Caki2 (cell line): ENCODE measurements around the gene USP30. TPM values are rescaled to one million over a fixed set of nuclear protein-coding genes. Genes with fewer than 3 reads are reported as not detected.
"Not testable (repeated sequence)": the region's sequence is repeated elsewhere in the genome, so short reads cannot be mapped to it uniquely, and the experiment has no call there.

Experiments
- DNase-seq: peaks from one replicate; pipeline ENCODE4 v3.0.0-alpha.2; 2015; ENCODE audit warnings: low read depth
- in situ Hi-C: cut with HindIII; loops from 2 replicates; pipeline ENCODE4 v1.10.0; 2016; ENCODE audit warnings: low sequenced_read_pairs, low pct_unique_long_range_greater_than_20kb, mixed read lengths
- total RNA-seq: library from RNA; depleted of rRNA; stranded (reverse); fragments of >200 nt; shearing (Covaris generic); gene quantifications from 2 replicates; pipeline ENCODE4 v1.2.3, GENCODE V29; 2014; ENCODE audit warnings: low replicate concordance

Gene USP30
- total RNA-seq, 1 experiment from 2014 or later: 4.6 TPM

DNA sequence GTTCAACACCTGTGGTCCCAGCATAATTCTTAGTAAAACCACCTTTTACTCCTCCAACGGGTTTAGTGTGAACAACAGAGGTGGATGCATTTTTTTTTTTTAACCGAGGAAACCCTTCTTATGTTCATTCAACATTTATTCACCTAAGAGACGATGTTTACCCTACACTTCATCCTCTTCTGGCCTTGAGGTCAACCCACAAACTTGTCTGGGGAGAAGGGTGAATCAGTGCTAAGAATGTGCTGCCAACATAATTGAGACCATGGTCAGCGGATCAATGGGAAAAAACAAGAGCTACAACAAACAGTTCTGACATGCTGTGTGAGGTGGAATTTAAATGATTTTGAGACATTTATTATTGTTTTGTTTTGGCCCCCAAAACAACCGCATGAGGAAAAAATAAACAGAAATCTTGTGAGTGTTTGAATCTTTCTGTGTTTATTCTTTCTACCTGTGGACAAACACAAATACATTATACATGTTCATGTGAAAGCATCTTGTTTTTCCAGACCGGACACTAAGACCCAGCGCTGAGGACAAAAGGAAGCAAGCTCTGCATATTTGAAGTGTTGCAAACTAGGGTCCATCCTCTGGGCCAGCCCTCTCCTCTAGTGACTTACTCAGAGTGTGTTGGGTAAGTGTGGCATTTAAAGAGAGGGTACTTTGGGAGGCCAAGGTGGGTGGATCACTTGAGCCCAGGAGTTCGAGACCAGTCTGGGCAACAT, 5.1 kb upstream of the USP30 start:
- in situ Hi-C loops: no loop called here
- no peak for DNase-seq

DNA sequence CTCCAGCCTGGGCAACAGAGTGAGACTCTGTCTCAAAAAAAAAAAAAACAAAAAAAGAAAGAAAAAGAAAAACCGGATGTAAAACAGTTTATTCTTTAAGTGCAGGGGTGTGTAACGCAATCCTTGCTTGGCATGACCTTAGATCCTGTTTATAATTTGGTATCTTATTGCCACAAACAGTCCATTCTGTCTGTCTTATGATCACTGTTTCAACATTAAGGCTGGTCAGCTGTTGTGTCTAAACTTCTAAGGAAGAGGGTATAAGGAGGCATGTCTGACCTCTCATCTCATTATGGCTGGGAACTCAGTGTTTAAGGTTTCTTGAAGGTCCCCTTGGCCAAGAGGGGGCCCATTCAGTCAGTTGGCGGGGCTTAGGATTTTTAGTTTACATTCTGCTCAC, 3.7 kb upstream of the USP30 start:
- in situ Hi-C loops, DNase-seq: not testable (repeated sequence)

DNA sequence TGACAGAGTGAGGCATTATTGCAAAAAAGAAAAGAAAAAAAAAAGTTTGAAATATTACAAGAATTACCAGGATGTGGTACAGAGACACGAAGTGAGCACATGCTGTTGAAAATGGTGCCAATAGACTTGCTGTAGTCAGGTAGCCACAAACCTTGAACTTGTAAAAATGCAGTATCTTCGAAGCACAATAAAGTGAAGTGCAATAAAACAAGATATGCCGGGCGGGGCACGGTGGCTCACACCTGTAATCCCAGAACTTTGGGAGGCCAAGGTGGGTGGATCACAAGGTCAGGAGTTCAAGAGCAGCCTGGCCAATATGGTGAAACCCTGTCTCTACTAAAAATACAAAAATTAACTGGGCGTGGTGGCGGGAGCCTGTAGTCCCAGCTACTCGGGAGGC, 2.6 kb upstream of the USP30 start:
- DNase-seq, in situ Hi-C loops: not testable (repeated sequence)

DNA sequence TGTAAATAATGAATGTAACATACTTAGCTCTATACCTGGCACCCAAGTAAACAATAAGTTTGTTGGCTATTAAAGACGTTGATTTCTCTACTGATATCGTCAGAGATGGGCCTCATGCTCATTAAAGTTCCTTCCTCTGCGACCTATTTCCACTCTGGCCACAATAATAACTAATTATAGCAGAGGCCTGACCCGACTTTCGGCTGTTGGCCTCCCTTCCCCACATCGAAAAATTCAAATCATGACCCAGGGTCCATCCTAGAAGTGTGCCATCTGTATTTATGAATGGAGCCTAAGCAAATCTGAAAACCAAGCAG, 321 bp upstream of the USP30 start:
- no peak for DNase-seq
- in situ Hi-C loops: no loop called here

DNA sequence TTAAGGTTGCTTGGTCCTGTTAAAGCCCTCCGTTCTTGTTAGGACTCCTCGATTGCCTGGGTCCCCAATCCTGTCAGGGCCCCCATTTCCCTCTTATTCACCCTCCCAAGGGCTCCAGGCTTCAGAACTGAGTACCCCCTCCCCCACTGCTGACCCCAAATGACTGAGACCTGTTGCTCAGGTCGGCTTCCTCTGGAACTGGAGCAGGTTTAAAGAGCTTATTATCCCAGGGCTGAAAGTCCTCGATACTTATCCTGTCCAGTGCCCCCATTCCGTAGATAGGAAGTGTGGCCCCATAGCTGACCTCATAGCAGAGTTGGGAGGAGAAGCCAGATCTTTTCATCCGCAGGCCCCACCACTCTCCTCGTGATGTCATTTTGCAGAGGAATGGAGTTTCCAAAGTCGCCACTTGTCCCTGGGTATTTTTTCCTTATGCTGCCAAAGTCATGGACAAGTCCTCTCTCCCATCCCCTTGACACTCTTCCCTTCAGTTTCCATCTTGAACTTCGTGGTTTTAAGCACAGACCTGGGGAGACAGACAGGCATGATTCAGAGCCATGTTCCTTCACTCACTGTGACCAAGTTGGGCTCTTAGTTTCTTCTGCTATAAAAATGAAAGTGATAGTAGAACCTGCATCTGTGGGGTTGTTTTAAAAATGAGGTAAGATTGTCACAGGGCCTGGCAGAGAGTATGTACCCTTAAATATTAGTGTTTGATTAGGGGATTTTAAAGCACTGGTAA, 1.2 kb downstream of the USP30 start:
- no peak for DNase-seq
- in situ Hi-C loops: no loop called here

DNA sequence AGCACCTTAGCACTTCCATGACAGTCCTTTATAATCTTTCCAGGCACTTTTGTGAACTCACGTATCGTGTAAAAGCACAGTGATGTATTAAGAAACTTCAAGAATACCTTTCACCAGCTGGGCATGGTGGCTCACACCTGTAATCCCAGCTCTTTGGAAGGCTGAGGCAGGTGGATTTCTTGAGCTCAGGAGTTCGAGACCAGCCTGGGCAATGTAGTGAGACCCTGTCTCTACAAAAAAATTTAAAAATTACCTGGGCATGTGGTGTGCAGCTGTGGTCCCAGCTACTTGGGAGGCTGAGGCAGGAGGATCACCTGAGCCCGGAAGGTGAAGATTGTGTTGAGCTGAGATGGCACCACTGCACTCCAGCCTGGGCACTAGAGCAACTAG, 1.7 kb downstream of the USP30 start:
- in situ Hi-C loops, DNase-seq: not testable (repeated sequence)

DNA sequence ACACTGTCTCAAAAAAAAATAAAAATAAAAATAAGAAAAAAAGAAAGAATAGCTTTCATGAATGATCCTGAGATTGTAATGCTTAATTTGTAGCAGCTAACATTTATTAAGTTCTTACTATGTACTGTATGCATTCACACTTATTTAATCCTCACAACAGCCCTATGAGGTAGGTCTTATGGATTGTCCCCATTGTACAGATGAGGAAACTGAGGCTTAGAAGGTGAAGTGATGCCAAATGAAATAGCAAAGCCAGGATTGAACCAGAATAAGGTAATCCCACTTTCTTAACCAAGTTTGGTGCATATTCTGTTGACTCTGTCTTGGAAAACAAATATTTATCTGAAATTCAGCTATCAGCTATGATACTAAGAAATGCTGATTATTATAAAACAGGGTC, 2.1 kb downstream of the USP30 start:
- no peak for DNase-seq
- in situ Hi-C loops: no loop called here

DNA sequence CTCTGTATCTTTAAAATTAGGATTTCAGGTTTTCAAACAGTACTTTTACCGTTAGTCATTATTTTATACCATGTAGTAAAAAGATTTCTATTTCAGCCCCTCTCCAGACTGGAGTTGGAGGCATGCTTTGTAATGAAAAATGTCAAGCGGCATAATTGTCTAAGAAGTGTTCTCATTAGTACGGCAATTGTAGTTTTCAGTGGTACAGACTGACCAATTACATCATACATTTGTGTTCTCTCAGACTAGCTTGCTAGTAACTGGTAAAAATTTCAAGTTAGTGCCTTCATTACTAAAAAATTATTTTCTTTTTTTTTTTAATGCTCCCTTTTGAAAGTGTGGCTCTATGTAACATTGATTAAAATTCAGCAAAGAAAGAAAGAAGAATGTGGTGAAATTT, 4.5 kb downstream of the USP30 start:
- in situ Hi-C loops: no loop called here
- DNase-seq: no peak

DNA sequence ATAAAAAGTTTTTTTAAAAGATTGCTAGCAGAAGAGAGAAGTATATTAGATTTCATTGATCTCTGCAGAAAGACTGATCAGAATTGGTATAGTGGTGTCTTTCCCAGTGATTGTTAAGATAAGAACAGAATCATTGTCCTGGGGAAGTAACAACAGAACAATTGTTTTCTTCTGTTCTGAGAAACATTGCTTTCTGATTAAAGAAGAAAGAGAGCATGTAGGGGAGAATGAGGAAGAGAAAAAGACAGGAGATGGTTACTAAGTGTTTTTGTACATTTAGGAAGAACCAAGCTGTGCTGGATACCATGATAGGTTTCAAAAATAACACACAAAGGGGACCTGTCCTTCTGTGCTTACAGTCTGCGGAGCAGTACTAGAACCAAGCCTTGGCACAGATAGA, 5.0 kb downstream of the USP30 start:
- no peak for DNase-seq
- in situ Hi-C loops: no loop called here

DNA sequence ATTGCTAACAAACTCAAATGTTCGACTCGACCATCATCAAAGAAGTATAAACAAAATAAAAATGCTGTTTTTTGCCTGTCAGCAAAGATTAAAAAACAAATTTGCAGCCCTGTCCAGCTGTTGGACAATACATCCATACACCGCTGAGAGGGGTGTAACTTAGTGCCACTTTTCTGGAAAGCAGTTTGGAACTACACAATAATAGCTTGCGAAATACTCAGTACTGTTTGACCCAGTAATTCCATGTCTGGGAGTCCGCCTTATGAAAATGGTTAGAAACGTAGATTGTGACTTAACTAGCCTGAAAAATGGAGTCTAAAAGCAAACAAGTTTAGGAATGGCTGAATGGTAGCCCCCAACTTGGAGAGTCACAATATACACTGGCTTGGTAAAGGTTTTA, 6.4 kb downstream of the USP30 start:
- in situ Hi-C loops: no loop called here
- DNase-seq: no peak

DNA sequence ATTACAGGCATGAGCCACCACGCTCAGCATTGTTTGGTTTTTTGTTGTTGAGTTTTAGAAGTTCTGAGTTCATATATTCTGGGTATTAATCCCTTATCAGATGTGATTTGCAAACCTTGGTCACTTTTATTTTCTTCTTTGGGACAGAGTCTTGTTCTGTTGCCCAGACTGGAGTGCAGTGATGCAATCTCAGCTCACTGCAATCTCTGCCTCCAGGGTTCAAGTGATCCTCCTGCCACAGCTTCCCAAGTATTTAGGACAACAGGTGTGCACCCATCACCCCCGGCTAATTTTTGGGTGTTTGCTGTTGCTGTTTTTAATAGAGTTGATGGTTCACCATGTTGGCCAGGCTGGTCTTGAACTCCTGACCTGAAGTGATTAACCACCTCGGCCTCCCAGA, 11.8 kb downstream of the USP30 start:
- no peak for DNase-seq
- in situ Hi-C loops: no loop called here

DNA sequence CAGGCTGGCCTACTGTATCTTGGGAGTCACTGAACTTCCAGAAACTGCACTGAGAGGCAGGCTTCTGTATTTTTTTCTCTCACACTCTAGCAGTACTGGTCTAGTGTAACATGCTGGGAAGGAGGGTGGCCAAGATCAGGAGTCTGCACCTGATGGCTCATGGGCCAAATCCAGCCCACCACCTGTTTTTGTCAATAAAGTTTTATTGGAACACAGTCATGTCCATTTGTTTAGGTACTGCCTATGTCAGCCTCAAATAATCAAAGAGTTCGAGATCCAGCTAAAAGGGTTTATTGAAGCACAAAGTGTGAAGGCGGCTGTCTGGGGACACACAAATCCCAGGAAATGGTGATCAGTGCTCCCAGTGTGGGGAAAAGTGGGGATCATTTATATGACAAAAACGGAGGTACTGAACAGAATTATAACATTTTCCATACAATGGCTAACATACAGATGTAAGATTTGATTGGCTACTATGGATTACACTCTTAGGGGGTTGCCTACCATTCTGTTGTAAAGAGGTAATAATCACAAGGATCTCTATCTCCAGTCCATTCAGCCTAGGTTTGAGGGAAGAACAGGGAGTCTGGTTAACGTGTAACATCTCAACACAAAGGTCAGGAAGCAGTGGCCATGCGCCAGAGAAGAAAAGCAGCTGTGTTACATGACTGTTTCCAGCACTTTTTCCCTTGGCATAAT, 12.9 kb downstream of the USP30 start:
- in situ Hi-C loops: no loop called here
- DNase-seq: no peak

DNA sequence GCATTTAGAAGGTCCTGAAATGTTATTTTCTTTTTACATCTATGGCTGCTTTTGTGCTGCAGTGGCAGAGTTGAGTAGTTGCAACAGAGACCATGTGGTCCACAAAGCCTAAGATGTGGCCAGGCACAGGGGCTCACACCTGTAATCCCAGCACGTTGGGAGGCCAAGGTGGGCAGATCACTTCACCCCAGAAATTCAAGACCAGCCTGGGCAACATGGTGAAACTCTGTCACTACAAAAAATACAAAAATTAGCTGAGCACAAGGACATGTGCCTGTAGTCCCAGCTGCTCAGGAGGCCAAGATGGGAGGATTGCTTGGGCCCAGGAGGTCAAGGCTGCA, 13.4 kb downstream of the USP30 start:
- no peak for DNase-seq
- in situ Hi-C loops: no loop called here

DNA sequence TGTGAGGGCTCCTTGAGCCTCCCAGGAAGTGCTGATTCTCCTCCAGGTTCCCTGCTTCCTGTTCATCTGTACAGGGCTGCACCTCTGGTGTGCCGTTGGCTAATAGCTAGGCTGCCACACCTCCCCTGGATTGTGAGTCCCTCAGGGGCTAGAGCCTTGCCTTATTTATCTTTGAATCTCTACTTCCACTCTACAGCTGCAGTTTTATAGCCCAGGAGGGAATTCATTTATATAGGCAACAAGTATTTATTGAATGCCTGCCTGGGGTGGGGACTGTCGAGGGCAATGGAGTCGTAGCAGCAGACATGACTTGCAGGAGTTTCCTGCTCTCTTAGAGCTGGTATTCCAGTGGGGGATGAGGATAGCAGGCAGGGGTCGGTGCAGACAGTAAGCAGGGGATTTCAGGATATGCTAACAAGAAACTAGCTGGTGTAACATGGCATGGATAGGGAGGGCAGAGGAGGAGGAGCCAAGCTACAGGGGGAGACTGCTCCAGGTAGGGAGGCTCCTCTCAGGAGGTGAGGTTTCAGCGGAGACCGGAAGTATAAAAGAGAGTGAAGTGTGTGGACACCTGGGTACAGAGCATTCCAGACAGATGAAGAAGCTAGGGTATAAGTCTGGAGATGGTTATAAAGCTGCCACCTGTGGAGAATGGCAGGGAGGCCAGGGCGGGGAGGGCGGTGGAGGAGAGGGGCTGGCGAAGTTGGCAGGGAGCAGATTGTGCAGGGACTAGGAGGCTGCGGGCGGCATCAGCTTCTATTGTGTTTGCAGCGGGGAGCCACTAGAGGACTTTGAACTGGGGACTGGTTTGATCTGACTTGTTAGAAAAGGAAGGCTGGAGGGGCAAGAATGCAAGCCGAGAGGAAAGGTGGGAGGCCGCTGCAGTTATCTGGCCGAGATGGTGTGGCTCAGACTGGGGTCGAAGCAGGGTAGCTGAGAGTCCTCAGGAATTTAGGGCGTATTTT, 17.2 kb downstream of the USP30 start:
- in situ Hi-C loops: no loop called here
- DNase-seq: no peak

DNA sequence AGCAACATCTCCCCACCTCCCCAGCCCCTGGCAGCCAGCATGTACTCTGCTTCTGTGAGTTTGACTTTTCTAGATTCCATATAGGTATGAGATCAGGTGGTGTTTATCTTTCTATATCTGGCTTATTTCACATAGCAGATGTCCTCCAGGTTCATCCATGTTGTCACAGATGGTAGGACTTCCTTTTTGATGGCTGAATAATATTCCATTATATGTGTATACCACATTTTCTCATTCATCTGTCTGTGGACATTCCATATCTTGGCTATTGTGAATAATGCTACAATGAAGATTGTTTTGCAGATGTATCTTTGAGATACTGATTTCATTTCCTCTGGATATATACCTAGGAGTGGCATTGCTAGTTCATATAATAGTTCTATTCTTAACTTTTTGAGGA, 22.5 kb downstream of the USP30 start:
- in situ Hi-C loops: no loop called here
- DNase-seq: no peak

DNA sequence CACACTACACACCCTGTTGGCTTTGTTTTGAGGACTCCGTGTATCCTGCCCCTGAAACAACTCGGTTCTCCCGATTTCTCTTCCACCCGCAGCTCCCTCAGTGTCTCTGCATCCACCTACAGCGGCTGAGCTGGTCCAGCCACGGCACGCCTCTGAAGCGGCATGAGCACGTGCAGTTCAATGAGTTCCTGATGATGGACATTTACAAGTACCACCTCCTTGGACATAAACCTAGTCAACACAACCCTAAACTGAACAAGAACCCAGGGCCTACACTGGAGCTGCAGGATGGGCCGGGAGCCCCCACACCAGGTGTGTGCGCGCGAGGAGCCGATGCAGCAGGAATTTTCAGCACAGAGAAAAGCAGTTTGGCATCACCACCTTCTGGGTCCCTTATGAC, 30.4 kb downstream of the USP30 start:
- in situ Hi-C loops: no loop called here
- no peak for DNase-seq

DNA sequence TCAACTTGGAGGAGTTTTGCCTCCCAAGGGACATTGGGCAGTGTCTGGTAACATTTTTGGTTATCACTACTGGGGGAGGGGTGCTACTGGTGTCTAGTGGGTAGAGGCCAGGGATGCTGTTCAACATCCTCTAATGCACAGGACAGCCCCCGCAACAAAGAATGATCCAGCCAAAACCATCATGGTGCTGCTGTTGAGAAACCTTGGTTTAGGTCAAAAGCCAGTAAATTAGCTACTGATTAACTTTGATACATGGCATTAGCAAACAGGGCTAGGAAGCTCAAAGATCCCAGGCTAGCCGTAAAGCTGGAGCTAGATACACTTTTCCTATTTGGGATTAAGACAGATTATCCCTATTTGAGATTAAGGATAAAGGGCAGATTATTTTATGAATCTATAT, 32.0 kb downstream of the USP30 start:
- in situ Hi-C loops: no loop called here
- no peak for DNase-seq

DNA sequence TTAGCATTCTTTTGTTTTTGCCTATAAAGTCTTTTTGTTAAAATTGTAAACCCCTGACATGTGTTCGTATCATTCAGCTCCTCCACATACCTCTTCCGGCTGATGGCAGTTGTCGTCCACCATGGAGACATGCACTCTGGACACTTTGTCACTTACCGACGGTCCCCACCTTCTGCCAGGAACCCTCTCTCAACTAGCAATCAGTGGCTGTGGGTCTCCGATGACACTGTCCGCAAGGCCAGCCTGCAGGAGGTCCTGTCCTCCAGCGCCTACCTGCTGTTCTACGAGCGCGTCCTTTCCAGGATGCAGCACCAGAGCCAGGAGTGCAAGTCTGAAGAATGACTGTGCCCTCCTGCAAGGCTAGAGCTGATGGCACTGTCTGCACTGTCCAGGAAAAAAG, 33.2 kb downstream of the USP30 start:
- no peak for DNase-seq
- in situ Hi-C loops: no loop called here

DNA sequence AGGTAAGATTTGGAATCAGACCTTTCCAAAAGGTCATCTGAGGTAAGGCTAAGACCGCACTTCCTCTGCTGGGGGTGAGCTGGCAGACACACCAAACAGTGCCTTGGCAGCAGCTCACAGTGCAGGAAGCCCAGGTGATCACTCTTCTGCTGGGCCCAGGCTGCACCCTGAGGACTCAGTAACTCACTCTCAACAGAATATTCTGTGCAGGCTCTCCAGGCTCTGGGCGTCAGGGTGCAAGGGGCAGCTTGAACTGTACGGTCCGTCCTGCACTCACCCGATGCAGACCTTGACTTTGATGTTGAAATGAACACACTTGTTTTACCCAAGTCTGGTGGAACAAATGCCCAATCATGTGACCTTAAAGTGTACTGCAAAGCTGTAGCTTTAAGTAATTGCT, 34.9 kb downstream of the USP30 start:
- DNase-seq: no peak
- in situ Hi-C loops: no loop called here
